HEK293 (cell line): Measurements from ENCODE around the gene WDR18.

Experiments
- AEBP2 ChIP-seq: fragments of 450-650 bp; formaldehyde crosslinking; IDR thresholded peaks from 2 replicates; pipeline ENCODE4 v1.5.1; 2016; ENCODE audit warnings: missing biosample characterization, missing genetic modification characterization, borderline replicate concordance
- ATF2 ChIP-seq: fragments of 450-650 bp; formaldehyde crosslinking; IDR thresholded peaks from 2 replicates; pipeline ENCODE4 v1.5.1; 2016; ENCODE audit warnings: missing biosample characterization, missing genetic modification characterization, low read depth
- GLI4 ChIP-seq: fragments of 450-650 bp; formaldehyde crosslinking; IDR thresholded peaks from 2 replicates; pipeline ENCODE4 v1.5.1; 2016; ENCODE audit warnings: missing biosample characterization, missing genetic modification characterization
- GLIS2 ChIP-seq: fragments of 450-650 bp; formaldehyde crosslinking; IDR thresholded peaks from 2 replicates; pipeline ENCODE4 v1.5.1; 2016; ENCODE audit warnings: missing biosample characterization, missing genetic modification characterization
- KLF1 ChIP-seq: fragments of 450-650 bp; formaldehyde crosslinking; IDR thresholded peaks from 2 replicates; pipeline ENCODE4 v1.5.1; 2016; ENCODE audit warnings: missing biosample characterization, missing genetic modification characterization
- MEIS1 ChIP-seq: sonication (generic); formaldehyde crosslinking; IDR thresholded peaks from 2 replicates; pipeline ENCODE4 v1.8.1; 2022; ENCODE audit warnings: missing genetic modification reagents, mild to moderate bottlenecking, borderline replicate concordance
- MYNN ChIP-seq: fragments of 450-650 bp; formaldehyde crosslinking; IDR thresholded peaks from 2 replicates; pipeline ENCODE4 v1.5.1; 2016; ENCODE audit warnings: missing biosample characterization, missing genetic modification characterization, borderline replicate concordance
- PRDM4 ChIP-seq: fragments of 450-650 bp; formaldehyde crosslinking; IDR thresholded peaks from 2 replicates; pipeline ENCODE4 v1.5.1; 2017; ENCODE audit warnings: missing biosample characterization, missing genetic modification characterization
- RBAK ChIP-seq: fragments of 450-650 bp; formaldehyde crosslinking; IDR thresholded peaks from 2 replicates; pipeline ENCODE4 v1.5.1; 2016; ENCODE audit warnings: missing biosample characterization, missing genetic modification characterization
- SALL2 ChIP-seq: fragments of 450-650 bp; formaldehyde crosslinking; IDR thresholded peaks from 2 replicates; pipeline ENCODE4 v1.5.0; 2017; ENCODE audit warnings: missing biosample characterization, mild to moderate bottlenecking, missing genetic modification characterization, borderline replicate concordance
- SETDB1 ChIP-seq: IDR thresholded peaks from one replicate; pipeline ENCODE4 v1.6.1; 2017; ENCODE audit warnings: mild to moderate bottlenecking, low read length, moderate library complexity, mixed read lengths; ENCODE audit not compliant: insufficient read length
- SP7 ChIP-seq: fragments of 450-650 bp; formaldehyde crosslinking; IDR thresholded peaks from 2 replicates; pipeline ENCODE4 v1.5.1; 2016; ENCODE audit warnings: missing biosample characterization, missing genetic modification characterization
- ZBTB20 ChIP-seq: fragments of 450-650 bp; formaldehyde crosslinking; IDR thresholded peaks from 2 replicates; pipeline ENCODE4 v1.5.1; 2016; ENCODE audit warnings: missing biosample characterization, missing genetic modification characterization
- ZBTB7A ChIP-seq: fragments of 450-650 bp; formaldehyde crosslinking; IDR thresholded peaks from 2 replicates; pipeline ENCODE4 v1.5.1; 2016; ENCODE audit warnings: low read depth, missing biosample characterization, missing genetic modification characterization
- ZNF132 ChIP-seq: fragments of 450-650 bp; formaldehyde crosslinking; IDR thresholded peaks from 2 replicates; pipeline ENCODE4 v1.5.1; 2017; ENCODE audit warnings: missing biosample characterization, missing genetic modification characterization, borderline replicate concordance
- ZNF148 ChIP-seq: fragments of 450-650 bp; formaldehyde crosslinking; IDR thresholded peaks from 2 replicates; pipeline ENCODE4 v1.5.0; 2017; ENCODE audit warnings: missing biosample characterization, missing genetic modification characterization, borderline replicate concordance
- ZNF174 ChIP-seq: fragments of 450-650 bp; formaldehyde crosslinking; IDR thresholded peaks from 2 replicates; pipeline ENCODE4 v1.5.0; 2017; ENCODE audit warnings: missing biosample characterization, mild to moderate bottlenecking, missing genetic modification characterization
- ZNF184 ChIP-seq: fragments of 450-650 bp; IDR thresholded peaks from 2 replicates; pipeline ENCODE4 v1.5.1; 2018; ENCODE audit warnings: missing biosample characterization, mild to moderate bottlenecking, missing genetic modification characterization
- ZNF221 ChIP-seq: fragments of 450-650 bp; formaldehyde crosslinking; IDR thresholded peaks from 2 replicates; pipeline ENCODE4 v1.5.1; 2017; ENCODE audit warnings: missing biosample characterization, missing genetic modification characterization, borderline replicate concordance
- ZNF292 ChIP-seq: fragments of 450-650 bp; formaldehyde crosslinking; IDR thresholded peaks from 2 replicates; pipeline ENCODE4 v1.5.1; 2016; ENCODE audit warnings: low read depth, missing biosample characterization, missing genetic modification characterization, borderline replicate concordance
- ZNF302 ChIP-seq: fragments of 450-650 bp; formaldehyde crosslinking; IDR thresholded peaks from 2 replicates; pipeline ENCODE4 v1.5.1; 2016; ENCODE audit warnings: missing biosample characterization, missing genetic modification characterization, low read depth
- ZNF335 ChIP-seq: fragments of 450-650 bp; formaldehyde crosslinking; conservative IDR thresholded peaks from 2 replicates; pipeline ENCODE4 v1.5.1; 2016; ENCODE audit warnings: missing biosample characterization, missing genetic modification characterization
- ZNF394 ChIP-seq: fragments of 450-650 bp; formaldehyde crosslinking; IDR thresholded peaks from 2 replicates; pipeline ENCODE4 v1.5.1; 2016; ENCODE audit warnings: missing biosample characterization, missing genetic modification characterization, mild to moderate bottlenecking, moderate library complexity, borderline replicate concordance
- ZNF48 ChIP-seq: fragments of 450-650 bp; formaldehyde crosslinking; IDR thresholded peaks from 2 replicates; pipeline ENCODE4 v1.5.1; 2016; ENCODE audit warnings: missing biosample characterization, missing genetic modification characterization
- ZNF510 ChIP-seq: fragments of 450-650 bp; formaldehyde crosslinking; IDR thresholded peaks from 2 replicates; pipeline ENCODE4 v1.5.1; 2018; ENCODE audit warnings: mild to moderate bottlenecking, missing genetic modification characterization, missing biosample characterization; ENCODE audit not compliant: insufficient replicate concordance
- ZNF530 ChIP-seq: fragments of 450-650 bp; formaldehyde crosslinking; IDR thresholded peaks from 2 replicates; pipeline ENCODE4 v1.5.1; 2016; ENCODE audit warnings: low read depth, missing biosample characterization, missing genetic modification characterization
- ZNF560 ChIP-seq: fragments of 450-650 bp; formaldehyde crosslinking; IDR thresholded peaks from 2 replicates; pipeline ENCODE4 v1.5.1; 2017; ENCODE audit warnings: missing biosample characterization, missing genetic modification characterization, borderline replicate concordance
- ZNF585B ChIP-seq: fragments of 450-650 bp; formaldehyde crosslinking; IDR thresholded peaks from 2 replicates; pipeline ENCODE4 v1.5.1; 2016; ENCODE audit warnings: missing biosample characterization, missing genetic modification characterization
- ZNF600 ChIP-seq: fragments of 450-650 bp; formaldehyde crosslinking; IDR thresholded peaks from 2 replicates; pipeline ENCODE4 v1.5.1; 2016; ENCODE audit warnings: missing biosample characterization, missing genetic modification characterization
- ZNF670 ChIP-seq: fragments of 450-650 bp; formaldehyde crosslinking; IDR thresholded peaks from 2 replicates; pipeline ENCODE4 v1.5.1; 2016; ENCODE audit warnings: missing biosample characterization, missing genetic modification characterization, low read depth
- ZNF785 ChIP-seq: fragments of 450-650 bp; formaldehyde crosslinking; IDR thresholded peaks from 2 replicates; pipeline ENCODE4 v1.5.1; 2016; ENCODE audit warnings: missing biosample characterization, missing genetic modification characterization
- ZNF830 ChIP-seq: fragments of 450-650 bp; IDR thresholded peaks from 2 replicates; pipeline ENCODE4 v1.5.0; 2018; ENCODE audit warnings: missing biosample characterization, missing genetic modification characterization, low read depth, mild to moderate bottlenecking, moderate library complexity
- ZNF837 ChIP-seq: fragments of 450-650 bp; formaldehyde crosslinking; IDR thresholded peaks from 2 replicates; pipeline ENCODE4 v1.5.1; 2016; ENCODE audit warnings: missing biosample characterization, missing genetic modification characterization

WDR18 gene

GRCh38 chr19:1026783-1027649, 42.9 kb downstream of the WDR18 start (continued):
- TF ChIP-seq ZNF148: no peak
- no peak for TF ChIP-seq ZNF785 (tag by site-specific recombination)
- TF ChIP-seq ZNF585B (tag by site-specific recombination): no peak
- TF ChIP-seq ZNF174: no peak
- peak; percentile 93 for TF ChIP-seq GLIS2 (tag by site-specific recombination)
- TF ChIP-seq ZNF292 (tag by site-specific recombination): no peak
- TF ChIP-seq ZNF530 (tag by site-specific recombination): peak; percentile 71; the same call in 1 of the 2 replicates
- TF ChIP-seq SETDB1: no peak
- TF ChIP-seq PRDM4: peak; percentile 35; the same call in 1 of the 2 replicates
- no peak for TF ChIP-seq ZNF830 (tag by site-specific recombination)
- no peak for TF ChIP-seq GLI4 (tag by site-specific recombination)
- no peak for TF ChIP-seq ZNF600 (tag by site-specific recombination)
- TF ChIP-seq ZNF670 (tag by site-specific recombination): no peak
- no peak for TF ChIP-seq RBAK (tag by site-specific recombination)
- no peak for TF ChIP-seq AEBP2 (tag by site-specific recombination)
- TF ChIP-seq ZNF302 (tag by site-specific recombination): no peak
- TF ChIP-seq MYNN (tag by site-specific recombination): no peak
- TF ChIP-seq ZNF394 (tag by site-specific recombination): no peak
- no peak for TF ChIP-seq ZNF510 (tag by site-specific recombination)
- 0 out of 2 replicates have a peak, but pooled peaks have one; percentile 15 for TF ChIP-seq SP7 (tag by site-specific recombination)
- TF ChIP-seq ZBTB20: peak; percentile 1
- TF ChIP-seq ZBTB7A (tag by site-specific recombination): peak; percentile 79
- TF ChIP-seq SALL2 (tag by site-specific recombination): no peak
- TF ChIP-seq ZNF132 (tag by site-specific recombination): no peak
- TF ChIP-seq MEIS1: no peak
- no peak for TF ChIP-seq ZNF184 (tag by site-specific recombination)
- TF ChIP-seq ZNF560 (tag by site-specific recombination): no peak
- TF ChIP-seq ZNF335: no peak
- no peak for TF ChIP-seq ATF2
- TF ChIP-seq KLF1: peak; percentile 73
- no peak for TF ChIP-seq ZNF48
- no peak for TF ChIP-seq ZNF837 (tag by site-specific recombination)
- TF ChIP-seq ZNF221 (tag by site-specific recombination): no peak
